DND-41 (cell line): ENCODE data around the gene DAAM2.

ENCODE experiments used
- CTCF ChIP-seq: IDR thresholded peaks from 2 replicates; pipeline ENCODE4 v1.5.1; 2012; ENCODE audit warnings: borderline replicate concordance, low read length, moderate library complexity, mild to moderate bottlenecking; ENCODE audit not compliant: poor library complexity, severe bottlenecking; ENCODE audit errors: extremely low read depth
- EZH2 ChIP-seq: IDR thresholded peaks from 3 replicates; pipeline ENCODE4 v1.6.1; 2012; ENCODE audit warnings: borderline replicate concordance, low read depth, mild to moderate bottlenecking, moderate library complexity, low read length, inconsistent platforms; ENCODE audit not compliant: severe bottlenecking

GRCh38 chr6:39797751-39798150 is 5.6 kb downstream of the DAAM2 start:
- TF ChIP-seq CTCF (no peak), EZH2 (no peak)
